HG03066 (cell line): Measurements from ENCODE around the gene FGFRL1.

ENCODE experiments used
- ATAC-seq: cut with Tn5 transposase; IDR thresholded peaks from one replicate; pipeline ENCODE4 v1.9.1; 2021; ENCODE audit warnings: low read depth; ENCODE audit not compliant: unreplicated experiment

The FGFRL1 gene

GRCh38 chr4:1061056-1061700, 49.8 kb downstream of the FGFRL1 start:
- no peak for ATAC-seq

GRCh38 chr4:1061760-1062159, 50.3 kb downstream of the FGFRL1 start:
- ATAC-seq, result no peak

- no peak for ATAC-seq
Observed at GRCh38 chr4:1062419-1062818, 51.0 kb downstream of the FGFRL1 start.

- no peak for ATAC-seq
Observed at GRCh38 chr4:1065732-1066131, 54.3 kb downstream of the FGFRL1 start.

- ATAC-seq, result no peak
Observed at GRCh38 chr4:1069394-1069793, 58.0 kb downstream of the FGFRL1 start.

- ATAC-seq, result no peak
Observed at GRCh38 chr4:1072830-1073446, 61.5 kb downstream of the FGFRL1 start.

GRCh38 chr4:1074077-1074476, 62.7 kb downstream of the FGFRL1 start:
- no peak for ATAC-seq

GRCh38 chr4:1075225-1075624, 63.8 kb downstream of the FGFRL1 start:
- ATAC-seq, result no peak

- ATAC-seq, result no peak
Observed at GRCh38 chr4:1075809-1076699, 64.6 kb downstream of the FGFRL1 start.
